Measurements from ENCODE around the gene LATS2.

- no peak for TF ChIP-seq ARNTL (CRISPR knock-in tag; IDR thresholded peaks at IDR 0.05; ENCODE audit: borderline replicate concordance, low read depth)
- no peak for TF ChIP-seq ZNF565 (CRISPR knock-in tag; conservative IDR thresholded peaks at IDR 0.05; ENCODE audit: low read depth)
- TF ChIP-seq PATZ1 (CRISPR knock-in tag; IDR thresholded peaks at IDR 0.05; ENCODE audit: borderline replicate concordance) = no peak
- TF ChIP-seq TOX (CRISPR knock-in tag; IDR thresholded peaks at IDR 0.05; ENCODE audit: borderline replicate concordance) = no peak
- TF ChIP-seq GLIS3 (CRISPR knock-in tag; IDR thresholded peaks at IDR 0.05) = no peak
These were observed 5.6 kb upstream of the LATS2 start for GRCh38 chr13:21066946-21067345.

Data from SK-N-SH treated with all-trans-retinoic acid at 6 μM for 48 hours (cell line).